ENCODE measurements around the gene CACNA2D2.

CACNA2D2 gene

GRCh38 chr3:50484722-50485121 lies 18.7 kb downstream of the CACNA2D2 start:
- H3K4me3 ChIP-seq (ENCODE audit: low read length) = no peak overlapping the region
- no peak for TF ChIP-seq CTCF (conservative IDR thresholded peaks at IDR 0.05; ENCODE audit: low read length)
- no peak for DNase-seq (ENCODE audit: low read depth)

- DNase-seq (ENCODE audit: low read depth) = no peak
- no peak for TF ChIP-seq CTCF (conservative IDR thresholded peaks at IDR 0.05; ENCODE audit: low read length)
- H3K4me3 ChIP-seq (ENCODE audit: low read length) = no peak overlapping the region
These were observed 20.1 kb downstream of the CACNA2D2 start for GRCh38 chr3:50483374-50483773.

DNA sequence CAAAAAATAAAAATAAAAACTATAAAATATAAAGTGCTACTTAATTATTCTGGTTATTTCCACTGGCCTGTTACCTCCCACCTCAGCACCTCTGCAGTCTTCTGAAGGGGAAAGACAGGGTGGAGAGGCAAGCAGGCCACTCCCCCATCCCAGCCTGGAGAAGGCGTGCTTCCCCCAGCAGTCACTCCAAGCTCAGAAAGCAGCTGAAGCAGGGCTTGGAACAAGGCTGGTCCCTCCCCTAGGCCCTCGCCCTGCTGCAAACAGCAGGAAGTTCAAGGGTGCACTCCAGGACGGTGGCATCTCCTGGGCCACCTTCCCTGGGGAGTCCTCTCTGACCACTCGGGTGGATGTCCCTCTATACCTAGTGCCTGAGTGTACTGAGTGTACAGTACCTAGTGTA lies 21.4 kb downstream of the CACNA2D2 start:
- no peak for TF ChIP-seq CTCF (conservative IDR thresholded peaks at IDR 0.05; ENCODE audit: low read length)
- no peak for DNase-seq (ENCODE audit: low read depth)
- H3K4me3 ChIP-seq (ENCODE audit: low read length) = no peak overlapping the region

GRCh38 chr3:50480471-50480870 lies 23.0 kb downstream of the CACNA2D2 start:
- no peak for TF ChIP-seq CTCF (conservative IDR thresholded peaks at IDR 0.05; ENCODE audit: low read length)
- H3K4me3 ChIP-seq (ENCODE audit: low read length) = no peak overlapping the region
- DNase-seq (ENCODE audit: low read depth) = no peak

DNA sequence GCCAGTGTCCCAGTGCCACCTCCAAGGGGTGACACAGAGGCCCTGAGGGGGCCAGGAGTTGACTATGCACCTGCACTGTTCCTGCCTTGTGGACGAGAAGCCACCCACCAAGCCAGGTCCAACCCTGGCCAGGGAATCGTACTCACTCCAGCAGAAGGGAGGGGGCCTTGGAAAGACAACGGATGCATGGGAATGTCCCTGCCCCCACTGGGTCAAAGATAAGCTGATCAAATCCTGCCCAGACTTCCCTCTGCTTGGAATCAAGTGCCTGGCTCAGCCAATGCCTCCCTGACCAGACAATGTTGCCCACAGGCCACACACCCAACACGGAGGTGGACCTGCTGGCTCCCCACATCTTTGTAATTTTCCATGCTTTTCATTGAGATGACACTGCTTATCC lies 23.9 kb downstream of the CACNA2D2 start:
- TF ChIP-seq CTCF (conservative IDR thresholded peaks at IDR 0.05; ENCODE audit: low read length) = no peak
- H3K4me3 ChIP-seq (ENCODE audit: low read length) = no peak overlapping the region
- DNase-seq (ENCODE audit: low read depth) = no peak

- no peak for TF ChIP-seq CTCF (conservative IDR thresholded peaks at IDR 0.05; ENCODE audit: low read length)
- no peak overlapping the region for H3K4me3 ChIP-seq (ENCODE audit: low read length)
- DNase-seq (ENCODE audit: low read depth) = no peak
These were observed 24.7 kb downstream of the CACNA2D2 start for GRCh38 chr3:50478671-50479260.

GRCh38 chr3:50478051-50478450 lies 25.4 kb downstream of the CACNA2D2 start:
- no peak for TF ChIP-seq CTCF (conservative IDR thresholded peaks at IDR 0.05; ENCODE audit: low read length)
- no peak overlapping the region for H3K4me3 ChIP-seq (ENCODE audit: low read length)
- DNase-seq (ENCODE audit: low read depth) = no peak

All from AG10803 (cell line).